ENCODE results near the gene BLOC1S4.

The BLOC1S4 gene

DNA sequence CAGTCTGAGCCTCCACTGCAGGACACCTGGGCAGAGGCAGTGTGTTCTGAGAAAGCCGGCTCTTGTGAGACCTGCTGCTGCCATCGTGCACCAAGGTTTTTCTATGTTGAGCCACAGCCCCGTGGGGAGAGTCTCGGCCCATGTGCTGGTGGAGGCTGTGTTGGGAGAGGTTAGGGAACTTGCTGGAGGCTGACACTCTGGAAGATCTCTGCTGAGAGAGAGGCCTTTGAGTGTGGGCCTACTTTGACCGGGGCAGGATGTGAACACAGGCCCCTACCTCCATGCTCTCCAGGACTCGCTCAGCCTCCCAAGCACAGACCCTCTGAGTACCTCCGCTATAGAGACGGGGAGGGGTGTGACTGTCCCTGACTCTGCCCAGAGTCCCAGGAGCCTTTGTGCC is 23.6 kb upstream of the BLOC1S4 start:
- FAIRE-seq (no peak), DNase-seq (ENCODE audit: low spot score) (no peak)

DNA sequence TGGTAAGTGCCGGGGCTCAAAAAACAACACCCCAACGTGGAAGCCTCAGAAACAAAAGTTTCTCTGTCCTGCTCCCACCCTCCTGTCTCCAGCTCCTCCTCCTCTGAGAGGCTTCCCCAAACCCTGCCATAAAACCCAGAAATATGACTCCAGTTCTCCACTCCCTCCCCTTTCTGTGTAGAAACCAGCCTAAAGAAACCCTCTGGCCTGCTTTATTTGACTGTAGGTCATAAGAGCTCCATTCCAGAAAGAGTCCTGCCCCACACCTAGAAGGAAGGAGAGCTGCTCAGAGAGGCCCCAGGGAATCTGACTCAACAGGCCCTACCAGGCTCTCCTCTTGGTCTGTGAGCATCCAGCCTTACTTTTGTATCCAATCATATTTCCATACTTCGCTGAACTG is 23.2 kb upstream of the BLOC1S4 start:
- DNase-seq (ENCODE audit: low spot score) (no peak), FAIRE-seq (no peak)

GRCh38 chr4:6693231-6694176 is 22.5 kb upstream of the BLOC1S4 start, which contains the start of gene S100P:
S100P (plus strand) TSS chr4:6693878; CDS start chr4:6693933, 55 bp downstream.
- DNase-seq (ENCODE audit: low spot score), result no peak
- no peak for FAIRE-seq

DNA sequence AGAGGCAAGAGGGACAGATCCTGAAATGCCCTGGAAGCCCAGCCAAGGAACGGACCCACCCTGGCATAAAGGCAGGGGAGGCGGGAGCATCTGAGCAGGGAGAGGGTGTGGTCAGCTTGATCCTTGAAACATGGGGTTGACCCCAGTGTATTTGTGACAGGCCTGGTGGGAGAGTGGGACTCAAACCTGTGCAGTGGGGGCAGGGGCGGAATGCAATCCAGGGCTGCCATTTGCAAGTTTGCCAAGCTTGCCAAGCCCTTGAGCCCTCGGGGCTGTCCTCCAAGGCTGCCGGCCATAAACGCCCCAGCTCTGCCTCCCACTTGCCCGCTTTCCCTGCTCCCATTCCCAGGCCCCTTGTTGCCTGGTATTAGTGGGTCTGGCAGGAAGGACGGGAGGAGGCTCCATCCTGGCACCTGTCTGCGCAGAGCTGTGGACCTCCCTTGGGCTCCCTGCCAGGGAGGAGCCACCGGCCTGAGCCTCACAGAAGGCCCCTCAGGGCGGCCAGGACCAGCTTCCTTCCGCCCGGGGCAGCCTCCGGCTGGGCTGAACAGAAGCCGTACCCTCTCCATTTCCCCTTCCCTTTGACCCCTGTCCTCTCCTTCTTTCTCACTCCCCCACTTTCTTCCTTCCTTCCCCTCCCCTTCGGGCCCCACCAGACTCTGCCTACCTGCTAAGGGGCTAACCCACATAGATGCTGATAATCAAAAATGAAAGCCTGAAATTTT is 21.6 kb upstream of the BLOC1S4 start:
- FAIRE-seq (no peak), DNase-seq (ENCODE audit: low spot score) (no peak)

GRCh38 chr4:6695660-6696610 is 20.0 kb upstream of the BLOC1S4 start:
- no peak for FAIRE-seq
- DNase-seq (ENCODE audit: low spot score), result no peak

- FAIRE-seq, result no peak
These were observed 19.4 kb upstream of the BLOC1S4 start for GRCh38 chr4:6696611-6697010.

DNA sequence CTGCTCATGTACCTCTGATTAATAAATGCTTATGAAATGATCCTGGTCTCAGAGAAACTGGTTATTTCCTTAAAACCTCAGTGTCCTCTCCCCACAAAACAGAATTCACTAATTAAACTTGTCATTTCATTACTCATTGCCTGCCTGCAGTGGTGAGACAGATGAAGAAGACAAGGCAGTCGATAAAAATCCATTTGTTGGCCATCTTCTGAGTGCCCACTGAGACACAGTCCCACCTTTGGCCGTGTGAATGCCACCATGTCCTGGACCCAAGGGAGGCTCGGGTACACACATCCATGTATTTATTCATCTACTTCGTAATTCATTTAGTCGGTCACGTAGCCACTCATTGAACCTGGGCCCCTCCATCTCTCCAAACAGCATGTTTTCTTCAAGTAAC is 18.8 kb upstream of the BLOC1S4 start:
- DNase-seq (ENCODE audit: low spot score) (no peak), FAIRE-seq (no peak)

More at GRCh38 chr4:6696611-6697010, 19.4 kb upstream of the BLOC1S4 start:
- DNase-seq (ENCODE audit: low spot score), result no peak

- no peak for DNase-seq (ENCODE audit: low spot score)
- no peak for FAIRE-seq
These were observed 16.6 kb upstream of the BLOC1S4 start for GRCh38 chr4:6699388-6699787.

DNA sequence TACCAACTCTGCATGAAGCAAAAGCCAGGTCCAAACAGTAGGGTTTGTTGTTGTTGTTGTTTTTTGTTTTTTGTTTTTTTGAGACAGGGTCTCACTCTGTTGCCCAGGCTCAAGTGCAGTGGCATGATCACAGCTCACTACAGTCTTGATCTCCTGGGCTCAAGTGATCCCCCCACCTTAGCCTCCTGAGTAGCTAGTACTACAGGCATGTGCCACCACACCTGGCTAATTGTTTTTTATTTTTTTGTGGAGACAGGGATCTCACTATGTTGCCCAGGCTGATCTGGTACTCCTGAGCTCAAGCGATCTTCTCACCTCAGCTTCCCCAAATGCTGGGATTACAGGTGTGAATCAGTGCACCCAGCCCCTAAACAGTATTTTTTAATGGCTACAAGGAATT is 16.1 kb upstream of the BLOC1S4 start:
- DNase-seq (ENCODE audit: low spot score), result no peak
- no peak for FAIRE-seq

DNA sequence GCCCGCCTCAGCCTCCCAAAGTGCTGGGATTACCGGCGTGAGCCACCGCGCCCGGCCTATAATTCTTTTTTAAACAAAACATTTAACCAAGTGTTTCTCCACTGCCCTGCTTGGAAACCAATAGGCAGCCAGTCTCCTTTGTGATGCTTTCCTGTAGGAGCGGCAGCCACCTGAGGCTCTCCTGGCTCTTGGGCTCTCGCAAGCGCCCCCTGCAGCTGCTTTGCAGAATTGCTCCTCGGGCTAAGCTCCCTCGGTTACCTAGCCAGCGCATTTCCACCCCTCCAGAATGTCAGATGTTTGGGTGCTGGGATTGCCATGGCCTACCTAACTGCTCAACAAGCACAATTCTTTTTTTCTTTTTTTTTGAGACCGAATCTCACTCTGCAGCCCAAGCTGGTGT is 14.6 kb upstream of the BLOC1S4 start:
- DNase-seq (ENCODE audit: low spot score), result no peak

DNA sequence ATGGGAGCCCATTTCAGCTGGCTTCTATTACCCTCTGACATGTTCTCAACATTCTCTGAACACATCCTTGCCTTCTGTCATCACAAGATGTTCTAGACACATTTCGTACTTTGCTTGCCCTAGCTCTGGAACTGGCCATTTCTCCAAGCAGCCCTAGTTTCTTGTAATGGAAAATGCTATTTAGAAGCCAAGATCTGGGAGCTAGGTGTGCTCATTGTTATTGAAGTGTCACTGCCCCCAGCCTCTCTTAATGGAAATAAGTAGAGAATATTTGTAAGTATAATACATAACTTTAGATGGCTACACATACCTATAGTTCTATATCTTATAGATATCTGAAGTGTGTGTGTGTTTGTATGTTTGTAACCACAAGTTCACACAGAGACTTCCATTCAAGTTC is 13.2 kb upstream of the BLOC1S4 start:
- DNase-seq (ENCODE audit: low spot score) (no peak), FAIRE-seq (no peak)

More for the DNA sequence above, 14.6 kb upstream of the BLOC1S4 start:
- FAIRE-seq, result no peak

DNA sequence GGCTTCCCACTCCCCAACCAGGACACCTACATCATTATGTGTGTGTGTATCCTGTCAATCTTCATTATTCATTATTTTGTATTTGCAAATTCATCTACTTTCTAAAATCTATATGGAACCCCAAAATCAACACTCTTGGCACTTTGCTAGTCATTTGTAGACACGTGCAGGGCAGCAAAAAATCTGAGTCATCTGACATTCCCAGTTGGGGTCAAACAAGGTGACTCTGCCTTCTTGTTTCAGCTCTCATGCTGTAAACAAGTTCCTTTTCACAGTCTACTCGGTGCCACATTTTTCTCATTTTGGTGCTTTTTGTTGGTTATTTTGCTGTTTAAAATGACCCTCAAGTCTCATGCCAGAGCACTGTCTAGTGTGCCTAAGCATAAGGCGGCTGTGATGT is 12.2 kb upstream of the BLOC1S4 start:
- no peak for FAIRE-seq
- DNase-seq (ENCODE audit: low spot score), result no peak

DNA sequence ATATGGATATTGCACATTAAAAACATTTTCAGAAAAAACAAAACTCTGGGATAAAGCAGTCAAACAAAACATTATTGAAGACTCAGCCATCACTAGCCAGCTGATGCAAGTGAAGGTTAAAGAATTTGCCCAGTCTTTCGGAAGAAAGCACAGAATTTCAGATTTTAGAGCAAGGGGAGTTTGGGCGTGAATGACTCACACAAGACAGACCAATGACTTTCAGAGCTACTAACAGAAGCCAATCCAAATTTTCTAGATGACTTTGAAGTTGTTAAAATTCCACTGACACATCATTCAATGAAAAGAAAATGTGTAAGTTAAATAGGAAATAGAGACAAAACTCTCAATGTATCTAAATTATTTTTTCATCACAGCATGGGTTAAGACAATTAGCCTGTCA is 10.3 kb upstream of the BLOC1S4 start:
- no peak for FAIRE-seq

GRCh38 chr4:6706173-6706572 is 9.8 kb upstream of the BLOC1S4 start:
- DNase-seq (ENCODE audit: low spot score), result no peak
- FAIRE-seq, result no peak

More for the DNA sequence above, 10.3 kb upstream of the BLOC1S4 start:
- DNase-seq (ENCODE audit: low spot score), result no peak

DNA sequence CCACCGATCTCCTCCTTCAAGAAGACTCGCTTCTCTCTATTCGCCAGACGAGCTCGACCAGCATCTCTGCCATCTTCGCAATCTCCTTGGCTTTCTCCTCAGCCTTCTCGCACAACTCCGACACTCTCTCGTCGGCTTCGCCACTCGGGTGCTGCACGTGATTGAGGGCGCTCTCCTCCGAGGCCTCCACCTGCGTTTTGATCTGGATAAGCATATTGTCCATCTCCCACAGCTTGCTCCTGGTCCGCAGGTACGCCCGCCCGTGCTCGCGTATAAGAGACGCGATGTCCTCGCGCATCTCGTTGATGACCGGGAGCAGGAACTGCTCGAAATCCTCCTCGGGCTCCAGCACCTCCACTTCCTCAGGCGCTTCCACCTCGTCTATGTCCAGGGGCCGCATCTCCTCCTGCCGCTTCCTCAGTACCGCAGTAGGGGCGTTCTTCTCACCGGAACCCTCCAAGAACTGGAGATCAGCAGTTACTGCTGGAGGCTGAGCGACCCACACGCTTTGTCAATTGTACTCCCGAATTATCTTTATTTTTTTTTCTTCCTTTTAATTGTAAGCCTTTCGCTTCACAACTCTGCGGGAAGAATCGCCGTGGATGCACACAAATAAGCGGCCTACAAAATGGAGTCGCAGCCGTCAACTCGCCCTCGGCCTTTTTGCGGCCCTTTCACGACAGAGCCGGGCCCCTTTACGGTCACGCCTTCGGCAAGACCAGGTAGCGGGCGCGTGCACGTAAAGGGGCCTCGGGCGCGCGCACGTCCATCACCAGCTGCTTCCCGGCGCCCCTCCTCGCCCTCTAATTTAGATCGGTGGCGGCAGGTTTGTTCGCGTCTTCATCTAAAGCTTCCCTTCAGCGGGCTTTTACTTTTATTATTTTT is 6.5 kb upstream of the BLOC1S4 start, which contains the start of gene MRFAP1L1:
TSS of gene MRFAP1L1 (minus strand) at position 636 of the 885 bp plus-strand sequence. CDS start at position 400, 236 bp downstream.
- DNase-seq (ENCODE audit: low spot score) (peak; percentile 86), FAIRE-seq (peak; percentile 60)

DNA sequence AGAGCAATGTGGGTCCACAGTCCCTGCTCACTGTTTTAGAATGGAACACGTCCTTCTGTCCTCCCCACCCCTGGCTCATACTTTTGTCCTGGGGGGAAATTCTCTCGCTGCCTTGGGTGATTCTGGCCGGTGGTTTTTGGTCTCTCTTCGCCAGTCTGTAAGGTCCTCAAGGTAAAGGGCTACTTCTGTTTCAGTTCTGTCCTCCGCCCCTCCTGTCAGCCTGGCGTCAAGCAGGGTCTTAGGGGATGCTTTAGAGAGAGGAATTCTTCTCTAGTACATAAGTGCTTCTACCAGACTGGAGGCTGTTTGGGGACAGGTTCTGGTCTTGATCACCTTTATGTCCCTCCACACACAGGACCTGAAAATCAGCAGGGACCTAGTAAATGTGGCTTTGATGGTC is 5.7 kb upstream of the BLOC1S4 start:
- FAIRE-seq, result no peak
- no peak for DNase-seq (ENCODE audit: low spot score)

DNA sequence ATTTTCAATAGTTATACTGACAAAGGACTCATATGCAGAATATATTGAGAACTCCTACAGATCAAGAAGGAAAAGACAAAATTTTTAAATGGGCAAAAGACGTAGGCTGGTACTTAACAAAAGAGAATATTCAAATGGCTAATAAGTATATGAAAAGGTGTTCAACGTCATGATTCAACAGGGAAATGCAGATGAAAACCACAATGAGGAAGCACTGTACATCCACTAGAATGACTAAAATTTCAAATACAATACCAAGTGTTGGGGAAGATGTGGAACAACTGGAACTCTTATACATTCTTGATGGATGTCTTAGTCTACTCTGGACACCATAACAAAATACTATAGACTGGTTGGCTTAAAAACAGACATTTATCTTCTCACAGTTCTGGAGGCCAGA is 5.0 kb upstream of the BLOC1S4 start:
- DNase-seq (ENCODE audit: low spot score) (no peak), FAIRE-seq (no peak)

DNA sequence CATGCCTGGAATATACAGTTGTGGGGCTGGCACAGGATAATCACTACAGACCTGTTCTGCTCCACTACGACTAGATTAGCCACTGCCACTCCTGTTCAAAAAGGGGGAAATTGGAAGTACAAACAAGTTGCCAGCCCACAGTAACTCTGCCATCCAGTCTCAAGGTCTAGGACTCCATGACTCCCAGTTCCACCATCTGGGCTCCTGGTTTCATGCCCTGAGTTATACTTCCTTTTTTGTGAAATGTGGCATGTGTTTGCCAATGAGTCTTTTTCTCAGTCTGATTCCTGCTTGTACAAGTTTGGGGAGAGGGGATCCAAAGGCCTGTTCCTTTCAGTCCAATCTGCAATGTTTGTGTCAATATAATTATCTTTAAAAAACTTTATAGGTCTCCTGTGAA is 1.0 kb upstream of the BLOC1S4 start:
- FAIRE-seq (no peak), DNase-seq (ENCODE audit: low spot score) (no peak)

- no peak for FAIRE-seq
- no peak for DNase-seq (ENCODE audit: low spot score)
These were observed 313 bp upstream of the BLOC1S4 start for GRCh38 chr4:6715704-6716017.

DNA sequence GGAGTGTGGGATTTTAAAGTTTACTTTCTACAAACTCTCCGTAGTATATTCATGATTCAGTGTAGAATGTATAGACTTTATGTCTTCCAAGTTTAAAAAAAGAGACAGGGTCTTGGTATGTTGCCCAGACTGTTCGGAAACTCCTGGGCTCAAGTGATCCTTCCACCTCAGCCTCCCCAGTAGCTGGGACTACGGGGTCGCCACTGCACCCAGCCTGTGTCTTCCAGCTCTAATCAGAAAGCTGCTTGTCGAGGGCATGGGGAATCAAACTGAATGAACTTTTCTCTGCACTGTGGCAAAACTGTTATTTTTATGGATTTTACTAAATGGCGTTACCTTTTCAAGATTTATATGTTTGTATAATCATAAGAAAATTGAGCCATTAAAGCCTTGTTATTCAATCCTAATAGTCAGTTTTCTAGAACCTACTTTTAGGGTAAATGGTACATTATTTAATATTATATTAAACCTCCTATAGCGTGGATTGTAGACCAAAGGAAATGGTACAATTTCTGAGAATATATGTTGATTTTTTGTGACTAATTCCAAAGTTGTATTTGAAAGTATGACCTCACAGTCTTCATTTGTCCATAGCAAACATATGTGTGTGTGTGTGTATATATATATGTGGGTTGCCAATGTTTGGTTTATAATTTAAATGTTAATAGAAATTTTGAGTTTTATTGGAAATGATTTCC is 1.1 kb downstream of the BLOC1S4 start:
- no peak for DNase-seq (ENCODE audit: low spot score)
- FAIRE-seq, result no peak

Data from RCC 7860 (cell line).